ENCODE measurements around the gene VWA5B2. TPM values are rescaled to one million over a fixed set of nuclear protein-coding genes. Genes with fewer than 3 reads are reported as not detected.

Gene VWA5B2
- total RNA-seq, 1 donor from 2014 or later: 1.1 TPM

DNA sequence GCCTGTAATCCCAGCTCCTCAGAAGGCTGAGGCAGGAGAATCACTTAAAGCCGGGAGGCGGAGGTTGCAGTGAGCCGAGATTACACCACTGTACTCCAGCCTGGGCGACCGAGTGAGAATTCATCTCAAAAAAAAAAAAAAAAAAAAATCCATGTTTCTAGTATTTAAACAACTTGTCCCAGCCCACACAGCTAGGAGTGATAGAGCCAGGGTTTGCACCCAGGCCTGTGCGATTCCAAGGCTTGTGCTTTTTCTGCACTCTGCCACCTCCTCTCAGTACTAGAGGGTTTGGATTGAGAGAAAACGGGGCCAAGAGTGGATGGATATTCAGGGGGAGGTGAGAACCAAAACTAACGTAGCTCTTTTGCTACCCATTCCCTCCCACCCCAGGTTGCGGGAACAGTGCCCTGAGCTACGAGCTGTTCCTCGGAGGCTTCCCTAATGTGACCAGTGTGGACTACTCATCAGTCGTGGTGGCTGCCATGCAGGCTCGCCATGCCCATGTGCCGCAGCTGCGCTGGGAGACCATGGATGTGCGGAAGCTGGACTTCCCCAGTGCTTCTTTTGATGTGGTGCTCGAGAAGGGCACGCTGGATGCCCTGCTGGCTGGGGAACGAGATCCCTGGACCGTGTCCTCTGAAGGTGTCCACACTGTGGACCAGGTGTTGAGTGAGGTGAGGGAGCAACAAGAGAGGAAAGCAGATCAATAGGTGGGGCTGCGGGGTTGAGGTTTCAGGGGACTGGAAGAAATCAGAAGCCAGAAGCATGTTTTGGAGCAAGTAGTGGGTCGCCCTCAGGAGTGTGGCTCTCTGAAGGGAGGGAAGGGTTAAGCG lies 27.9 kb downstream of the VWA5B2 start:
- H3K9me3 Mint-ChIP-seq: no peaks in the 10 kb centered on the region
- peaks cover 13% of the 10 kb centered on the region for H3K4me1 Mint-ChIP-seq
- peaks cover 14% of the 10 kb centered on the region for H3K36me3 Mint-ChIP-seq
- no peak overlapping the region for H3K4me3 Mint-ChIP-seq
- TF ChIP-seq, protein P1, sequence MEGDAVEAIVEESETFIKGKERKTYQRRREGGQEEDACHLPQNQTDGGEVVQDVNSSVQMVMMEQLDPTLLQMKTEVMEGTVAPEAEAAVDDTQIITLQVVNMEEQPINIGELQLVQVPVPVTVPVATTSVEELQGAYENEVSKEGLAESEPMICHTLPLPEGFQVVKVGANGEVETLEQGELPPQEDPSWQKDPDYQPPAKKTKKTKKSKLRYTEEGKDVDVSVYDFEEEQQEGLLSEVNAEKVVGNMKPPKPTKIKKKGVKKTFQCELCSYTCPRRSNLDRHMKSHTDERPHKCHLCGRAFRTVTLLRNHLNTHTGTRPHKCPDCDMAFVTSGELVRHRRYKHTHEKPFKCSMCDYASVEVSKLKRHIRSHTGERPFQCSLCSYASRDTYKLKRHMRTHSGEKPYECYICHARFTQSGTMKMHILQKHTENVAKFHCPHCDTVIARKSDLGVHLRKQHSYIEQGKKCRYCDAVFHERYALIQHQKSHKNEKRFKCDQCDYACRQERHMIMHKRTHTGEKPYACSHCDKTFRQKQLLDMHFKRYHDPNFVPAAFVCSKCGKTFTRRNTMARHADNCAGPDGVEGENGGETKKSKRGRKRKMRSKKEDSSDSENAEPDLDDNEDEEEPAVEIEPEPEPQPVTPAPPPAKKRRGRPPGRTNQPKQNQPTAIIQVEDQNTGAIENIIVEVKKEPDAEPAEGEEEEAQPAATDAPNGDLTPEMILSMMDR (IDR thresholded peaks at IDR 0.05; ENCODE audit: unreplicated experiment): no peak
- peaks cover 51% of the 10 kb centered on the region for H3K27me3 Mint-ChIP-seq (ENCODE audit: low read depth)
- H3K27ac Mint-ChIP-seq: no peak overlapping the region
- no peak for DNase-seq (ENCODE audit: low spot score in 2 of 2, unreplicated experiment in 2 of 2)

DNA sequence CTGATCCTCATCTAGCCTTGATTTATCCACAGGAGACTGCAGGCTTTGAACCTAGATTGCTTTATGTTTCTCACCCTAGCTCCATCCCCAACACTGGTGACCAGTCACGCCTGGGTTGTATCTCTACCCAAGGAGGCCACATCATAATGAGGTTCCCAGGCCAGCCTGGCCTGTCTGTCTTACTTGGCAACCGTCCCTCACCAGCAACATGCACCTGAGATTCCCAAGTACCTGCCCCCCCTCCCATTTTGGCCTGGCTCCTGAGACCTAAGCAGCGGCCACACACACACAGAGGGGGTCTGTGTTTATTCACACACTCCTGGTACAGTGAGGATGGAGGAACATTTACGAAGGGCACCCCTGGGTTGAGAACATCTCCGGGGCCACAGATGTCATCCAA lies 29.5 kb downstream of the VWA5B2 start:
- Mint-ChIP-seq H3K4me1 (peaks cover 15% of the 10 kb centered on the region), H3K36me3 (peaks cover 14% of the 10 kb centered on the region), H3K27ac (no peak overlapping the region), H3K9me3 (no peaks in the 10 kb centered on the region), H3K27me3 (ENCODE audit: low read depth) (peaks cover 64% of the 10 kb centered on the region), H3K4me3 (peak overlapping the region; percentile 43)
- TF ChIP-seq, protein P1 (IDR thresholded peaks at IDR 0.05; ENCODE audit: unreplicated experiment): no peak
- no peak for DNase-seq (ENCODE audit: low spot score in 2 of 2, unreplicated experiment in 2 of 2)

DNA sequence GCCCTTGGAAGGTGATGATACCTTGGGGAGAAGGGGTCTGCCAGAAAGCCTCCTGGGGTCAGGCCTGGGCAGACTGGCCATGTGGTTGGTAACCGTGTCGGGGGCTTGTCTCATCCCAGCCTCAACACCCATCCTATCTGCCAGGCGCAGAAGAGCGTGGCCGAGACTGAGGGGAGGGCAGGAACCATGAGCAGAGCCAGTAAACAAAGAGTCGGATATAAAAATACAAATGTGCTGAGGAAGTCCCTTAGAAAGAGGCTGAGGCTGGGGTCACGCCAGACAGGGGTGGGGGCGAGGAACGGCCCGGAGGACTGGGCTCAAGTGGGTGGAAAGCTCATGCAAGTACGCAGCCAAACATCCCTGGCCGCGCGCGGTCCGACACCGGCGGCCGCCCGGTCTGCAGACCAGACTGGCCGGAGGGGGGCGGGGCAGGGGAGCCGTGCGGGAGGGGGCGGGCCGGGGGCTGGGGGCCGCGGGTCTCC lies 30.1 kb downstream of the VWA5B2 start:
- H3K36me3 Mint-ChIP-seq: peaks cover 14% of the 10 kb centered on the region
- peaks cover 69% of the 10 kb centered on the region for H3K27me3 Mint-ChIP-seq (ENCODE audit: low read depth)
- no peak overlapping the region for H3K27ac Mint-ChIP-seq
- H3K4me3 Mint-ChIP-seq: peak overlapping the region; percentile 43
- TF ChIP-seq, protein P1 (IDR thresholded peaks at IDR 0.05; ENCODE audit: unreplicated experiment): no peak
- DNase-seq (ENCODE audit: low spot score in 2 of 2, unreplicated experiment in 2 of 2): no peak
- no peaks in the 10 kb centered on the region for H3K9me3 Mint-ChIP-seq
- peaks cover 15% of the 10 kb centered on the region for H3K4me1 Mint-ChIP-seq

DNA sequence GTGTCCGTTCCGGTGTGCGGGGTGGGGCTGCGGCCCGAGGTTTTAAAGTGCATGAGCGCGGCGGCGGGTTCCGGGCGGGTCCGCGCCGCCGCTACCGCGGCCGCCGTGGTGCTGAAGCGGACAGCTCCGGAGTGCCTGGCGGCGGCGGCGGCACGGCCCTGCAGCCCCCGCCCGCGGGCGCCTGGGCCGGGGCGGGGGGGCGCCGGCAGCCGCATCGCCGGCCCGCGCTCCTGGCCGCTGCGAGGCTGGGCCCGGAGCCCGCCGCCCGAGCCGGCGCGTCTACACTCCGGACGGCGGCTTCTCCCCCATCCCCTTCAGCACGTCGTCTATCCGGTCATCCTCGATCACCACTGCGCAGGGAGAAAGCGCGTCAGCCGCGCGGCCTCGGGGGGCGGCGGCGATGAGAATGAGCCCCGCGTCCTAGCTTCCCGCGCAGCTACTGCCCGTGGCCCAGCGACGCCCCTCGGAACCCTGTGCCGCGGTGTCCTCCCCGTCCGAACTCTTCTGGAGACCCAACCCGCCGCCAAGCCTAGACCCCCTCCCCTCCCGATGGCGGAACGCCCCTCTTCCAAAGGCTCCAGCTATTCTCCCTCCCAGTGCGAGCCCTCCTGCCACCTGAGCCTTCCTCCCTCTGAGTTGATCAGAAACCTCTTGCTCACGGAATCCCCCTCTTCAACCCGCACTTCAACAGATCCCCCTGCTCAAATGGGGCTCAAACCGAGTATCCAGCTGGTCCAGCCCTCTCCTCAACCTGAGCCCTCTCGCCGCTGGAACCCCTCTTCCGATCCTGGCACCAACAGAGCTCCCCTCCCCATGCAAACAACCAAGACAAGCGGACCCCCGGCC lies 30.7 kb downstream of the VWA5B2 start:
- DNase-seq (ENCODE audit: low spot score in 2 of 2, unreplicated experiment in 2 of 2): peak; percentile 57 to 68
- Mint-ChIP-seq H3K4me1 (peaks cover 15% of the 10 kb centered on the region), H3K4me3 (peak overlapping the region; percentile 65), H3K27me3 (ENCODE audit: low read depth) (peaks cover 76% of the 10 kb centered on the region), H3K27ac (no peak overlapping the region), H3K9me3 (no peaks in the 10 kb centered on the region), H3K36me3 (peaks cover 14% of the 10 kb centered on the region)
- TF ChIP-seq, protein P1 (IDR thresholded peaks at IDR 0.05; ENCODE audit: unreplicated experiment): no peak

DNA sequence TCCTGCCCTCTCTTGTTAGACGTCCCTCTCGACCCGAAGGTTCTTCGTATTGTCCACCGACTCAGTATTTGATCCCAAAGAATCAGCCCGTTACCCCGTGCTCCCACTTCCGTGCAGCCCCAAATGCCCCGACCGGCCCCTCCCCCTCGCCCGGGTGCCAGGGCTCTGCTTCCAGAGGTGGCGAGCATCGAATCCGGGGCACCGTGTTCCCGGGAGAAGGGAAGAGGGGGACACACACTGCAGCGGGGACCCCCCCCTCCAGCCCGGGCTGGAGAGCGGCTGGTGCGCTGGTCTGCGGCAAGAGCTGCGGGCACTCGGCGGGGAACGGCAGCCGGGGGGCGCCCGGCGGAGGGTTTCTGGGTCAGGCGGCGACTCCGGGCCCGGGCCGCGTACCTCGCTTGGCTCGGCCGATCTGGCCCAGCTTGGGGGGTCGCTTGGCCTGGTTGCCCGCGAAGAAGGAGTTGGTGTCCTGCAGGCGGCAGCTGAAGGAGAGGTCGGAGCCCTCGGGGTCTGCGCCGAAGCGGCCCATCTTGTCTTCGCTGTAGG lies 31.4 kb downstream of the VWA5B2 start:
- H3K27ac Mint-ChIP-seq: no peak overlapping the region
- TF ChIP-seq, protein P1 (IDR thresholded peaks at IDR 0.05; ENCODE audit: unreplicated experiment): no peak

More for the DNA sequence above, 31.4 kb downstream of the VWA5B2 start:
- peak overlapping the region; percentile 65 for H3K4me3 Mint-ChIP-seq
- DNase-seq (ENCODE audit: low spot score in 2 of 2, unreplicated experiment in 2 of 2): no peak
- peaks cover 15% of the 10 kb centered on the region for H3K4me1 Mint-ChIP-seq
- peaks cover 14% of the 10 kb centered on the region for H3K36me3 Mint-ChIP-seq
- H3K27me3 Mint-ChIP-seq (ENCODE audit: low read depth): peaks cover 77% of the 10 kb centered on the region
- H3K9me3 Mint-ChIP-seq: no peaks in the 10 kb centered on the region
